Measurements from ENCODE around the gene B3GNT8. TPM values are rescaled to one million over a fixed set of nuclear protein-coding genes. Genes with fewer than 3 reads are reported as not detected.
A peak's percentile ranks its signal among the peaks of the same experiment; 100 is the strongest.

Gene B3GNT8
- total and polyA plus RNA-seq, 2 donors = 0.94 to 4.1 TPM

- no peak for DNase-seq (ENCODE audit: low read depth in 6 of 9, low spot score in 9 of 9)
- WGBS = 96% methylated on average over 2 of the region's 2 CpGs
- no peak overlapping the region for H3K27ac ChIP-seq (ENCODE audit: low read depth in 1 of 2, low read length in 1 of 2)
- peaks cover 10 to 19% of the 10 kb centered on the region in 2 donors for H3K4me1 ChIP-seq (ENCODE audit: control insufficient read depth in 2 of 2, insufficient read depth in 2 of 2, low read length in 2 of 2)
- H3K9me3 ChIP-seq (ENCODE audit: control insufficient read depth in 2 of 2, insufficient read depth in 1 of 2, low read length in 1 of 2) = no peaks in the 10 kb centered on the region
- peaks cover 0 to 15% of the 10 kb centered on the region in 2 donors for H3K36me3 ChIP-seq (ENCODE audit: control insufficient read depth in 2 of 2, insufficient read depth in 2 of 2, low read length in 1 of 2)
- H3K4me3 ChIP-seq (ENCODE audit: low read length in 2 of 2) = no peak overlapping the region
- no peaks in the 10 kb centered on the region for H3K27me3 ChIP-seq (ENCODE audit: control insufficient read depth in 2 of 2, insufficient read depth in 1 of 2, low read length in 1 of 2)
These were observed 27.6 kb downstream of the B3GNT8 start for GRCh38 chr19:41399525-41399924.

GRCh38 chr19:41399091-41399490 lies 28.1 kb downstream of the B3GNT8 start:
- over 99% methylated on average over 3 of the region's 3 CpGs for WGBS
- no peaks in the 10 kb centered on the region for H3K27me3 ChIP-seq (ENCODE audit: control insufficient read depth in 2 of 2, insufficient read depth in 1 of 2, low read length in 1 of 2)
- peaks cover 10 to 19% of the 10 kb centered on the region in 2 donors for H3K4me1 ChIP-seq (ENCODE audit: control insufficient read depth in 2 of 2, insufficient read depth in 2 of 2, low read length in 2 of 2)
- peaks cover 0 to 15% of the 10 kb centered on the region in 2 donors for H3K36me3 ChIP-seq (ENCODE audit: control insufficient read depth in 2 of 2, insufficient read depth in 2 of 2, low read length in 1 of 2)
- H3K9me3 ChIP-seq (ENCODE audit: control insufficient read depth in 2 of 2, insufficient read depth in 1 of 2, low read length in 1 of 2) = no peaks in the 10 kb centered on the region
- no peak overlapping the region for H3K27ac ChIP-seq (ENCODE audit: low read depth in 1 of 2, low read length in 1 of 2)
- no peak for DNase-seq (ENCODE audit: low read depth in 6 of 9, low spot score in 9 of 9)
- H3K4me3 ChIP-seq (ENCODE audit: low read length in 2 of 2) = no peak overlapping the region

GRCh38 chr19:41398598-41398997 lies 28.6 kb downstream of the B3GNT8 start:
- H3K27me3 ChIP-seq (ENCODE audit: control insufficient read depth in 2 of 2, insufficient read depth in 1 of 2, low read length in 1 of 2) = no peaks in the 10 kb centered on the region
- 81% methylated on average over 3 of the region's 3 CpGs for WGBS
- H3K4me3 ChIP-seq (ENCODE audit: low read length in 2 of 2) = peak overlapping the region; percentile 71 to 90
- H3K4me1 ChIP-seq (ENCODE audit: control insufficient read depth in 2 of 2, insufficient read depth in 2 of 2, low read length in 2 of 2) = peaks cover 10 to 19% of the 10 kb centered on the region in 2 donors
- DNase-seq (ENCODE audit: low read depth in 6 of 9, low spot score in 9 of 9) = no peak
- no peaks in the 10 kb centered on the region for H3K9me3 ChIP-seq (ENCODE audit: control insufficient read depth in 2 of 2, insufficient read depth in 1 of 2, low read length in 1 of 2)
- peaks cover 0 to 13% of the 10 kb centered on the region in 2 donors for H3K36me3 ChIP-seq (ENCODE audit: control insufficient read depth in 2 of 2, insufficient read depth in 2 of 2, low read length in 1 of 2)
- no peak overlapping the region for H3K27ac ChIP-seq (ENCODE audit: low read depth in 1 of 2, low read length in 1 of 2)

- H3K36me3 ChIP-seq (ENCODE audit: control insufficient read depth in 2 of 2, insufficient read depth in 2 of 2, low read length in 1 of 2) = peaks cover 0 to 8% of the 10 kb centered on the region in 2 donors
- H3K4me1 ChIP-seq (ENCODE audit: control insufficient read depth in 2 of 2, insufficient read depth in 2 of 2, low read length in 2 of 2) = peaks cover 10 to 19% of the 10 kb centered on the region in 2 donors
- peak overlapping the region; percentile 71 to 90 for H3K4me3 ChIP-seq (ENCODE audit: low read length in 2 of 2)
- peak in 1 of 9 donors; percentile 2 for DNase-seq (ENCODE audit: low read depth in 6 of 9, low spot score in 9 of 9)
- peak overlapping the region in 1 of 2 donors; percentile 92 for H3K27ac ChIP-seq (ENCODE audit: low read depth in 1 of 2, low read length in 1 of 2)
- H3K27me3 ChIP-seq (ENCODE audit: control insufficient read depth in 2 of 2, insufficient read depth in 1 of 2, low read length in 1 of 2) = no peaks in the 10 kb centered on the region
- WGBS = 0% methylated on average over 5 of the region's 5 CpGs
- no peaks in the 10 kb centered on the region for H3K9me3 ChIP-seq (ENCODE audit: control insufficient read depth in 2 of 2, insufficient read depth in 1 of 2, low read length in 1 of 2)
These were observed 29.1 kb downstream of the B3GNT8 start for GRCh38 chr19:41398050-41398418.

- DNase-seq (ENCODE audit: low read depth in 6 of 9, low spot score in 9 of 9) = peak; percentile 99 to 100 (median 100)
- H3K36me3 ChIP-seq (ENCODE audit: control insufficient read depth in 2 of 2, insufficient read depth in 2 of 2, low read length in 1 of 2) = peaks cover 0 to 5% of the 10 kb centered on the region in 2 donors
- H3K4me1 ChIP-seq (ENCODE audit: control insufficient read depth in 2 of 2, insufficient read depth in 2 of 2, low read length in 2 of 2) = peaks cover 10 to 19% of the 10 kb centered on the region in 2 donors
- H3K27me3 ChIP-seq (ENCODE audit: control insufficient read depth in 2 of 2, insufficient read depth in 1 of 2, low read length in 1 of 2) = no peaks in the 10 kb centered on the region
- H3K27ac ChIP-seq (ENCODE audit: low read depth in 1 of 2, low read length in 1 of 2) = peak within 1 kb of the TSS; percentile 81 to 92
- peak within 1 kb of the TSS; percentile 71 to 90 for H3K4me3 ChIP-seq (ENCODE audit: low read length in 2 of 2)
- under 1% methylated on average over 50 of the region's 50 CpGs for WGBS
- no peaks in the 10 kb centered on the region for H3K9me3 ChIP-seq (ENCODE audit: control insufficient read depth in 2 of 2, insufficient read depth in 1 of 2, low read length in 1 of 2)
These were observed 29.8 kb downstream of the B3GNT8 start, which contains the start of the genes BCKDHA and EXOSC5 for GRCh38 chr19:41397086-41398049. Gene BCKDHA, plus strand, starts transcription at chr19:41397818. Its CDS starts 10 bp downstream, at chr19:41397828. Gene EXOSC5, minus strand, starts transcription at chr19:41397359. Its CDS starts 31 bp downstream, at chr19:41397328.

- Histone ChIP-seq H3K4me3 (ENCODE audit: low read length in 2 of 2) (no peak overlapping the region), H3K36me3 (ENCODE audit: control insufficient read depth in 2 of 2, insufficient read depth in 2 of 2, low read length in 1 of 2) (peaks cover 11 to 17% of the 10 kb centered on the region in 2 donors), H3K4me1 (ENCODE audit: control insufficient read depth in 2 of 2, insufficient read depth in 2 of 2, low read length in 2 of 2) (peaks cover 10 to 19% of the 10 kb centered on the region in 2 donors), H3K27me3 (ENCODE audit: control insufficient read depth in 2 of 2, insufficient read depth in 1 of 2, low read length in 1 of 2) (no peaks in the 10 kb centered on the region), H3K9me3 (ENCODE audit: control insufficient read depth in 2 of 2, insufficient read depth in 1 of 2, low read length in 1 of 2) (no peaks in the 10 kb centered on the region), H3K27ac (ENCODE audit: low read depth in 1 of 2, low read length in 1 of 2) (no peak overlapping the region)
- WGBS = 79% methylated on average over 6 of the region's 6 CpGs
- no peak for DNase-seq (ENCODE audit: low read depth in 6 of 9, low spot score in 9 of 9)
These were observed 31.8 kb downstream of the B3GNT8 start for GRCh38 chr19:41395355-41395754.

- Histone ChIP-seq H3K4me3 (ENCODE audit: low read length in 2 of 2) (no peak overlapping the region), H3K9me3 (ENCODE audit: control insufficient read depth in 2 of 2, insufficient read depth in 1 of 2, low read length in 1 of 2) (no peaks in the 10 kb centered on the region), H3K27ac (ENCODE audit: low read depth in 1 of 2, low read length in 1 of 2) (no peak overlapping the region), H3K4me1 (ENCODE audit: control insufficient read depth in 2 of 2, insufficient read depth in 2 of 2, low read length in 2 of 2) (peaks cover 0 to 9% of the 10 kb centered on the region in 2 donors), H3K27me3 (ENCODE audit: control insufficient read depth in 2 of 2, insufficient read depth in 1 of 2, low read length in 1 of 2) (no peaks in the 10 kb centered on the region), H3K36me3 (ENCODE audit: control insufficient read depth in 2 of 2, insufficient read depth in 2 of 2, low read length in 1 of 2) (peaks cover 23 to 28% of the 10 kb centered on the region in 2 donors)
- no peak for DNase-seq (ENCODE audit: low read depth in 6 of 9, low spot score in 9 of 9)
- WGBS = 98% methylated on average over 12 of the region's 12 CpGs
These were observed 34.4 kb downstream of the B3GNT8 start for GRCh38 chr19:41392775-41393174.

GRCh38 chr19:41391618-41392017 lies 35.6 kb downstream of the B3GNT8 start:
- WGBS = 88% methylated on average over 11 of the region's 11 CpGs
- Histone ChIP-seq H3K27ac (ENCODE audit: low read depth in 1 of 2, low read length in 1 of 2) (no peak overlapping the region), H3K36me3 (ENCODE audit: control insufficient read depth in 2 of 2, insufficient read depth in 2 of 2, low read length in 1 of 2) (peaks cover 28% of the 10 kb centered on the region in 2 donors), H3K27me3 (ENCODE audit: control insufficient read depth in 2 of 2, insufficient read depth in 1 of 2, low read length in 1 of 2) (no peaks in the 10 kb centered on the region), H3K9me3 (ENCODE audit: control insufficient read depth in 2 of 2, insufficient read depth in 1 of 2, low read length in 1 of 2) (no peaks in the 10 kb centered on the region), H3K4me1 (ENCODE audit: control insufficient read depth in 2 of 2, insufficient read depth in 2 of 2, low read length in 2 of 2) (peaks cover 0 to 5% of the 10 kb centered on the region in 2 donors), H3K4me3 (ENCODE audit: low read length in 2 of 2) (no peak overlapping the region)
- no peak for DNase-seq (ENCODE audit: low read depth in 6 of 9, low spot score in 9 of 9)

- no peaks in the 10 kb centered on the region for H3K9me3 ChIP-seq (ENCODE audit: control insufficient read depth in 2 of 2, insufficient read depth in 1 of 2, low read length in 1 of 2)
- 97% methylated on average over 13 of the region's 13 CpGs for WGBS
- peaks cover 30% of the 10 kb centered on the region in 2 donors for H3K36me3 ChIP-seq (ENCODE audit: control insufficient read depth in 2 of 2, insufficient read depth in 2 of 2, low read length in 1 of 2)
- H3K27me3 ChIP-seq (ENCODE audit: control insufficient read depth in 2 of 2, insufficient read depth in 1 of 2, low read length in 1 of 2) = no peaks in the 10 kb centered on the region
- no peak for DNase-seq (ENCODE audit: low read depth in 6 of 9, low spot score in 9 of 9)
- no peak overlapping the region for H3K4me3 ChIP-seq (ENCODE audit: low read length in 2 of 2)
- no peaks in the 10 kb centered on the region for H3K4me1 ChIP-seq (ENCODE audit: control insufficient read depth in 2 of 2, insufficient read depth in 2 of 2, low read length in 2 of 2)
- peak overlapping the region in 1 of 2 donors; percentile 19 for H3K27ac ChIP-seq (ENCODE audit: low read depth in 1 of 2, low read length in 1 of 2)
These were observed 40.7 kb downstream of the B3GNT8 start for GRCh38 chr19:41386442-41386841.

All from thymus (tissue), 11 donors.